NOMO-1 treated with dmso at 0.1 percent for 144 hours (cell line): ENCODE measurements around the gene WDFY2.

Source experiments
- DNase-seq: peaks from one replicate; lab custom pipeline; 2025; ENCODE audit not compliant: unreplicated experiment; lab: John Stamatoyannopoulos, UW

WDFY2 gene

GRCh38 chr13:51600703-51601102 lies 16.4 kb downstream of the WDFY2 start:
- no peak for DNase-seq

GRCh38 chr13:51601601-51602565 lies 17.6 kb downstream of the WDFY2 start:
- peak; percentile 81 for DNase-seq

- no peak for DNase-seq
These were observed 19.5 kb downstream of the WDFY2 start for GRCh38 chr13:51603716-51604115.

GRCh38 chr13:51605698-51606097 lies 21.4 kb downstream of the WDFY2 start:
- DNase-seq = no peak

GRCh38 chr13:51607165-51607564 lies 22.9 kb downstream of the WDFY2 start:
- no peak for DNase-seq

- no peak for DNase-seq
These were observed 24.7 kb downstream of the WDFY2 start for GRCh38 chr13:51608857-51609406.

- DNase-seq = no peak
These were observed 28.6 kb downstream of the WDFY2 start for GRCh38 chr13:51612867-51613266.

- no peak for DNase-seq
These were observed 29.3 kb downstream of the WDFY2 start for GRCh38 chr13:51613535-51613934.

GRCh38 chr13:51614350-51614786 lies 30.1 kb downstream of the WDFY2 start:
- no peak for DNase-seq

- DNase-seq = no peak
These were observed 34.4 kb downstream of the WDFY2 start for GRCh38 chr13:51618626-51619025.

GRCh38 chr13:51619614-51620013 lies 35.4 kb downstream of the WDFY2 start:
- no peak for DNase-seq

- DNase-seq = no peak
These were observed 36.1 kb downstream of the WDFY2 start for GRCh38 chr13:51620165-51620983.

- no peak for DNase-seq
These were observed 37.3 kb downstream of the WDFY2 start for GRCh38 chr13:51621602-51622001.

GRCh38 chr13:51623473-51623872 lies 39.2 kb downstream of the WDFY2 start:
- DNase-seq = no peak

GRCh38 chr13:51624207-51624606 lies 39.9 kb downstream of the WDFY2 start:
- DNase-seq = no peak

GRCh38 chr13:51624695-51625345 lies 40.6 kb downstream of the WDFY2 start:
- DNase-seq = no peak

- no peak for DNase-seq
These were observed 41.5 kb downstream of the WDFY2 start for GRCh38 chr13:51625555-51626345.

- no peak for DNase-seq
These were observed 42.5 kb downstream of the WDFY2 start for GRCh38 chr13:51626749-51627148.

- DNase-seq = no peak
These were observed 44.0 kb downstream of the WDFY2 start for GRCh38 chr13:51628059-51628852.
